SJCRH30 (cell line): ENCODE data around the gene ZSWIM5. TPM values are rescaled to one million over a fixed set of nuclear protein-coding genes. Genes with fewer than 3 reads are reported as not detected.
"Not testable (repeated sequence)": the region's sequence is repeated elsewhere in the genome, so short reads cannot be mapped to it uniquely, and the experiment has no call there.

Experiments
- DNase-seq, 2 experiments: peaks; one replicate each; pipeline ENCODE4 v3.0.0-alpha.2; 2015 to 2020
- H3K27ac ChIP-seq: fragments of 250-450 bp; sonication (Bioruptor Pico); 2 replicates; pipeline ENCODE4 v1.5.1; 2020; ENCODE audit warnings: mild to moderate bottlenecking, moderate library complexity
- H3K27me3 ChIP-seq: fragments of 250-450 bp; sonication (Bioruptor Pico); 2 replicates; pipeline ENCODE4 v1.5.1; 2020; ENCODE audit warnings: mild to moderate bottlenecking, moderate library complexity
- H3K36me3 ChIP-seq: fragments of 250-450 bp; sonication (Bioruptor Pico); 2 replicates; pipeline ENCODE4 v1.5.1; 2020; ENCODE audit warnings: mild to moderate bottlenecking, moderate library complexity
- H3K4me1 ChIP-seq: fragments of 250-450 bp; sonication (Bioruptor Pico); 2 replicates; pipeline ENCODE4 v1.5.1; 2020; ENCODE audit warnings: mild to moderate bottlenecking, moderate library complexity
- H3K4me3 ChIP-seq: fragments of 250-450 bp; sonication (Bioruptor Pico); 2 replicates; pipeline ENCODE4 v1.5.1; 2020; ENCODE audit warnings: mild to moderate bottlenecking, moderate library complexity
- H3K9me3 ChIP-seq: fragments of 250-450 bp; sonication (Bioruptor Pico); replicated peaks from 2 replicates; pipeline ENCODE4 v1.5.1; 2020; ENCODE audit warnings: mild to moderate bottlenecking, moderate library complexity
- total RNA-seq: library from RNA; depleted of rRNA; stranded (reverse); fragments of >200 nt; shearing (Covaris generic); gene quantifications from 2 replicates; pipeline ENCODE4 v1.2.3, GENCODE V29; 2014

The ZSWIM5 gene
- total RNA-seq, 1 experiment from 2014 or later = 0.18 TPM

GRCh38 chr1:45172764-45173163 lies 33.6 kb downstream of the ZSWIM5 start:
- H3K4me1 ChIP-seq = no peaks in the 10 kb centered on the region
- H3K36me3 ChIP-seq = no peaks in the 10 kb centered on the region
- no peaks in the 10 kb centered on the region for H3K27me3 ChIP-seq
- no peak overlapping the region for H3K27ac ChIP-seq
- no peaks in the 10 kb centered on the region; the same call in 1 of the 2 replicates for H3K9me3 ChIP-seq
- DNase-seq = no peak
- H3K4me3 ChIP-seq = no peak overlapping the region

GRCh38 chr1:45172005-45172404 lies 34.4 kb downstream of the ZSWIM5 start:
- no peak overlapping the region for H3K4me3 ChIP-seq
- H3K27ac ChIP-seq = no peak overlapping the region
- no peaks in the 10 kb centered on the region for H3K4me1 ChIP-seq
- H3K9me3 ChIP-seq = no peaks in the 10 kb centered on the region; the same call in 1 of the 2 replicates
- H3K27me3 ChIP-seq = no peaks in the 10 kb centered on the region
- no peak for DNase-seq
- no peaks in the 10 kb centered on the region for H3K36me3 ChIP-seq

DNA sequence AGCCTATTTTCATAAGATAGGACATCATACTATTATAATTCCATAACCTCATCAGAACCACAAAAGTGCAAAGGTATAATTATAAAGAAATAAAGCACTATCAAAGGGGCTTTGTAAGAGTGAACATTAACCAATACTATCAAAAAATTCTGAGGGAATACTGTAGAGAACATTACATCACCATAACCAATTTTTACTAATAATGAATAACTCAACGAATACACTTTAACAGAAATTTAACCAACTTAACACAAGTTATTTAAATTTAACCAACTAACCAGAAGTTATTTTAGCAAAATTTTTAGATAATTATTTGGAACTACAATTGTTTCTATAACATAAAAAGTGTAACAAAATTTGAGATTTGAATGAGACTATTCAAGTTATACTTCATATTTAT lies 34.8 kb downstream of the ZSWIM5 start:
- Histone ChIP-seq H3K4me1 (no peaks in the 10 kb centered on the region), H3K9me3 (no peaks in the 10 kb centered on the region; the same call in 1 of the 2 replicates), H3K36me3 (no peaks in the 10 kb centered on the region), H3K4me3 (no peak overlapping the region), H3K27ac (no peak overlapping the region), H3K27me3 (no peaks in the 10 kb centered on the region)
- no peak for DNase-seq

DNA sequence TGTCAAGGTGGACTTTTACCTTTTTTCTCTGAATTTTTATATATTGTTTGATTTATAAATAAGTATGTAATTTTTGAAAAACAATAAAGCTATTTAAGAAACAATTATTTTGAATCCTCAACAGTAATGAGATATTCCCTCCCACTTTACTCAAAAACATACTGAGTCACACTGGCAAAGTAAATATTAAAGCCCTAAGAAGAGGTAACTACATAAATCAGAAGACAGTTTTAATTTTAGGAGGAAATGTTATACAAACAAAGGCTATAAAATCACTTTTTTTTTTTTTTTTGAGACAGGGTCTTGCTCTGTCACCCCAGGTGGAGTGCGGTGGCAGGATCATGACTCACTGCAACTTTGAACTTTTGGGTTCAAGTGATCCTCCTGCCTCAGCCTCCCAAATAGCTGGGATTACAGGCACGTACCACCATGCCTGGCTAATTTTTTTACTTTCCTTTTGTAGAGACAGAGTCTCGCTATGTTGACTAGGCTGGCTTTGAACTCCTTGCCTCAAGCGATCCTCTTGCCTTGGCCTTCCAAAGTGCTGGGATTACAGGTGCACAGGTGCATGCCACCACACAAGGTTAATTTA lies 36.2 kb downstream of the ZSWIM5 start:
- Histone ChIP-seq H3K4me3 (no peak overlapping the region), H3K27ac (no peak overlapping the region), H3K36me3 (no peaks in the 10 kb centered on the region), H3K27me3 (no peaks in the 10 kb centered on the region), H3K4me1 (no peaks in the 10 kb centered on the region), H3K9me3 (no peaks in the 10 kb centered on the region; the same call in 1 of the 2 replicates)
- no peak for DNase-seq

DNA sequence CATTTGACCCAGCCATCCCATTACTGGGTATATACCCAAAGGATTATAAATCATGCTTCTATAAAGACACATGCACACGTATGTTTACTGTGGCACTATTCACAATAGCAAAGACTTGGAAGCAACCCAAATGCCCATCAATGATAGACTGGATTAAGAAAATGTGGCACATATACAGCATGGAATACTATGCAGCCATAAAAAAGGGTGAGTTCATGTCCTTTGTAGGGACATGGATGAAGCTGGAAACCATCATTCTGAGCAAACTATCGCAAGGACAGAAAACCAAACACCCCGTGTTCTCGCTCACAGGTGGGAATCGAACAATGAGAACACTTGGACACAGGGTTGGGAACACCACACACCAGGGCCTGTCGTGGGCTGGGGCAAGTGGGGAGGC lies 38.5 kb downstream of the ZSWIM5 start:
- not testable (repeated sequence) for H3K4me1 ChIP-seq, H3K27ac ChIP-seq

DNA sequence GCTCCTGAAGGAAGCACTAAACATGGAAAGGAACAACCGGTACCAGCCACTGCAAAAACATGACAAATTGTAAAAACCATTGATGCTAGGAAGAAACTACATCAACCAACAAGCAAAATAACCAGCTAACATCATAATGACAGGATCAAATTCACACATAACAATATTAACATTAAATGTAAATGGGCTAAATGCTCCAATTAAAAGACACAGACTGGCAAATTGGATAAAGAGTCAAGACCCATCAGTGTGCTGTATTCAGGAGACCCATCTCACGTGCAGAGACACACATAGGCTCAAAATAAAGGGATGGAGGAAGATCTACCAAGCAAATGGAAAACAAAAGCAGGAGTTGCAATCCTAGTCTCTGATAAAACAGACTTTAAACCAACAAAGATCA lies 42.1 kb downstream of the ZSWIM5 start:
- not testable (repeated sequence) for H3K27me3 ChIP-seq, H3K4me3 ChIP-seq, H3K9me3 ChIP-seq, H3K4me1 ChIP-seq, H3K27ac ChIP-seq, H3K36me3 ChIP-seq, DNase-seq

More for the DNA sequence above, 38.5 kb downstream of the ZSWIM5 start:
- H3K9me3 ChIP-seq, H3K27me3 ChIP-seq, DNase-seq, H3K4me3 ChIP-seq, H3K36me3 ChIP-seq: not testable (repeated sequence)

- H3K9me3 ChIP-seq, H3K36me3 ChIP-seq, H3K4me1 ChIP-seq, DNase-seq, H3K27me3 ChIP-seq, H3K4me3 ChIP-seq, H3K27ac ChIP-seq: not testable (repeated sequence)
Observed at GRCh38 chr1:45163111-45163510, 43.3 kb downstream of the ZSWIM5 start.

- not testable (repeated sequence) for DNase-seq, H3K27me3 ChIP-seq, H3K9me3 ChIP-seq, H3K36me3 ChIP-seq, H3K4me1 ChIP-seq, H3K27ac ChIP-seq, H3K4me3 ChIP-seq
Observed at GRCh38 chr1:45162041-45163035, 44.1 kb downstream of the ZSWIM5 start.

GRCh38 chr1:45155957-45156356 lies 50.4 kb downstream of the ZSWIM5 start:
- no peaks in the 10 kb centered on the region for H3K4me1 ChIP-seq
- no peak overlapping the region for H3K4me3 ChIP-seq
- no peak overlapping the region for H3K27ac ChIP-seq
- no peaks in the 10 kb centered on the region for H3K27me3 ChIP-seq
- DNase-seq = no peak
- H3K36me3 ChIP-seq = no peaks in the 10 kb centered on the region
- no peaks in the 10 kb centered on the region for H3K9me3 ChIP-seq

DNA sequence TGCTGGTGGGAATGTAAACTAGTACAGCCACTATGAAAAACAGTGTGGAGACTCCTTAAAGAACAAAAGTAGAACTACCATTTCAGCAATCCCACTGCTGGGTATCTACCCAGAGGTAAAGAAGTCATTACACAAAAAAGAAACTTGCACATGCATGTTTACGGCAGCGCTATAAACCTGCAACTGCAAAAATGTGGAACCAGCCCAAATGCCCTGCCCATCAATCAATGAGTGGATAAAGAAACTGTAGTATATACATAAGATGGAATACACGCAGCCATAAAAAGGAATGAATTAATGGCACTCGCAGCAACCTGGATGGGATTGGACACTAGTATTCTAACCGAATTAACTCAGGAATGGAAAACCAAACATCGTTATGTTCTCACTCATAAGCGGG lies 51.0 kb downstream of the ZSWIM5 start:
- no peaks in the 10 kb centered on the region for H3K4me1 ChIP-seq
- no peaks in the 10 kb centered on the region for H3K9me3 ChIP-seq
- H3K36me3 ChIP-seq = no peaks in the 10 kb centered on the region
- no peaks in the 10 kb centered on the region for H3K27me3 ChIP-seq
- no peak overlapping the region for H3K4me3 ChIP-seq
- DNase-seq = no peak
- H3K27ac ChIP-seq = no peak overlapping the region

DNA sequence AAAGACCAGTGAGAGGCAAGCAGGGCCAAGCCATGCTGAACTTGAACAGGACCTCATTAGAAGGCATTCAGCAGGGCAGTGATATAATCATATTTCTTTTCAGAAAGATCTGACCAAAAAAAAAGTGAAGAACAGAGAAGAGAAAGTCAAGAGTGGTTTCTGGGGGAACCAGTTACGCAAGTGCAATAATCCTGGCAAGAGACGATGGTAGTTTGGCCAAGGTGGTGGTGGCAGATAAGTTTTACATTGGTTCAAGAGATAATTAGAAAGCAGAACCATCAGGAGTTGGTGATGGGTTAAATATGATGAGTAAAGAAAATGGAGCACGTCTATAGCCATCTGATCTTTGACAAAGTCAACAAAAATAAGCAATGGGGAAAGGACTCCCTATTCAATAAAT lies 54.3 kb downstream of the ZSWIM5 start:
- DNase-seq = no peak
- Histone ChIP-seq H3K4me1 (no peaks in the 10 kb centered on the region), H3K9me3 (no peaks in the 10 kb centered on the region)

DNA sequence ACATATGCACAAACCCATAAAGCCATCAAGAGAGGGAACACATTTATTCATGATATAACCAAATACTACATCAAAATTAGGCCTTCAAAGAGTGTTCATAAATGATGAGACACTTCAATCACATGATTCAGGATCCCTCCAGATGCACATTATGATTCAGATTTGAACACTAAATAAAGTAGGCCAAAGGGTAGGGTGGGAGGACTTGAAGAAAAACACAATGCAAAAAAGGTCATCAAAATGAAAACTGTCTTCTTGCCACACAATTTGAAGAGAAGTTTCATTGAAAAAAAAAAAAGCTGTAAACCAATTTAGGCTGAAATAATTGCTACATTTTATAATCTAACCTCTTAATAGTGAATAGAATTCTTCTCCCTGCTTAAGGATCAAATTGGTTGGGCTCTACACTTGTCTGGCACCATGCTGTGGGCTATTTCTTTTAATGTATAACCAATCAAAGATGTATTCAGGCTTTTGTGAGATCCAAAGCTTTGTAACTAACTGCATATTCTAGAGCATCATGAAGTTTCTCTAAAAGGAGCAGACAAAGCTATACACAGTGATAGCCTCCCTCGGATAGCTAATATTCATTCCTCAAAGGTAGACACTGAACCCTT lies 58.1 kb downstream of the ZSWIM5 start:
- H3K4me1 ChIP-seq = no peaks in the 10 kb centered on the region
- no peak for DNase-seq
- H3K9me3 ChIP-seq = no peaks in the 10 kb centered on the region
- no peak overlapping the region for H3K4me3 ChIP-seq
- no peaks in the 10 kb centered on the region for H3K36me3 ChIP-seq
- no peaks in the 10 kb centered on the region for H3K27me3 ChIP-seq
- no peak overlapping the region for H3K27ac ChIP-seq

More for the DNA sequence above, 54.3 kb downstream of the ZSWIM5 start:
- no peaks in the 10 kb centered on the region for H3K36me3 ChIP-seq
- no peak overlapping the region for H3K27ac ChIP-seq
- no peaks in the 10 kb centered on the region for H3K27me3 ChIP-seq
- H3K4me3 ChIP-seq = no peak overlapping the region

- no peak for DNase-seq
- Histone ChIP-seq H3K4me1 (no peaks in the 10 kb centered on the region), H3K27me3 (no peaks in the 10 kb centered on the region), H3K9me3 (no peaks in the 10 kb centered on the region), H3K27ac (no peak overlapping the region), H3K36me3 (no peaks in the 10 kb centered on the region), H3K4me3 (no peak overlapping the region)
Observed at GRCh38 chr1:45146833-45147232, 59.6 kb downstream of the ZSWIM5 start.

DNA sequence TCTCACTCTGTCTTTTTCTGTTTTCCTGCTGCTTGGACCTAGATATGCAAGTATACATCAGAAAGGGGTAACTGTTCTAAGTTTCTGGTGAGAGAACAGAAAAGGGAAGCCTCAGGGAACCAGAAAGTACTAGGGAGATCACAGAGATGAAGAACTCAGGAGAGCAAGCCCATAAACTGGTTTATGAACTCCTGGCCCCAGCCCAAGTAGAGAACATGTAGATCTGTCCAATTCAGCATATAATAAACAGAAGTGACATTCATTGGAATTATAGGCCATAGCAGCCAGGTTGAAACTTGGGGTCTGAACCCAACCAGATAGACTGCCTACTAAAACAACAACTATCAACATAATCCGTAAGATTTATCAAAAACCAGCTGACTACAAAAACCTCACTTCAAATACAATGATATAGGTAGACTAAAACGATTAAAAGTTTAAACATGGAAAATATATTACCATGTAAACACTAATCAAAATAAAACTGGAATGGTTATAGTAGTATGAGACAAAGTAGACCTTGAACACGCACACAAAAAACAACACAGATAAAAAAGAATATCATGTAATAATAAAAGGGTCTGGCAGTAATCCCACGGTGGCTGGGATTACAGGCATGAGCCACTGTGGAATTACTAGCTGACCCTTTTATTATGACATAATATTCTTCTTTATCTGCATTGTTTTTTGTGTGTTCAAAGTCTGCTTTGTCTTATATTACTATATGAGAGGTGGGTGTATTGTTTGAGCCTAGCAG lies 65.0 kb downstream of the ZSWIM5 start:
- H3K9me3 ChIP-seq = no peaks in the 10 kb centered on the region

More for the DNA sequence above, 65.0 kb downstream of the ZSWIM5 start:
- Histone ChIP-seq H3K27me3 (peaks cover 5% of the 10 kb centered on the region), H3K27ac (no peak overlapping the region), H3K4me1 (no peaks in the 10 kb centered on the region), H3K4me3 (no peak overlapping the region), H3K36me3 (no peaks in the 10 kb centered on the region)
- DNase-seq = no peak
